Measurements from ENCODE around the gene GPS1.

GPS1 gene

DNA sequence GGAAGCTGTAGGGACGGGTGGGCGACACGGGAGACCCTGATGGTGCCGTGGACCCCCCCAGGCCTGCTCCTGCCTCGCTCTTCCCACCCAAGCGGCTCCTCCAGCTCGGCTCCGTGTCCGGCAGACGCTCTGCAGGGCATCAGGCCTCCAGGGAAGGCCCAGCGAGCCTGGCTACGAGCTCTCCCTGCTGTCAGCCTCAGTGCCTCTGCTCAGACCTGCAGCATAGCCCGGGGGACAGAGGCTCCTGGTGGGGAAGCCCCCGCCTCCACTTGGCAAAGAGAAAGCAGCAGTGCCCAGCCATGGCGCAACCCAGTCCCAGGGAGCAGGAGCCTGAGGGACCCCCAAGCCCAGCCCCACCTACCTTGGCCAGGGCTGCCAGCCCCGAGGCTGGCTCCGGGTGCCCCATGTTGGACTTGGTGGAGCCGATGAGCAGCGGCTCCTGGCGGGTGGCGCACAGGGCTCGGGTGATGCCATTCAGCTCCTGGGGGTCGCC is 40.4 kb downstream of the GPS1 start:
- H3K4me3 ChIP-seq (ENCODE audit: low read depth in 1 of 2, low read length in 2 of 2), result no peak overlapping the region
- H3K27me3 ChIP-seq (ENCODE audit: control insufficient read depth in 1 of 2, insufficient read depth in 2 of 2, low read length in 2 of 2), result no peaks in the 10 kb centered on the region
- H3K4me1 ChIP-seq (ENCODE audit: control insufficient read depth in 1 of 2, insufficient read depth in 2 of 2, low read length in 2 of 2), result peaks cover 7 to 13% of the 10 kb centered on the region in 2 donors
- peaks cover 24 to 80% of the 10 kb centered on the region in 2 donors for H3K36me3 ChIP-seq (ENCODE audit: control insufficient read depth in 1 of 2, insufficient read depth in 2 of 2, low read length in 2 of 2)
- no peak overlapping the region for H3K27ac ChIP-seq (ENCODE audit: low read depth, low read length)
- no peaks in the 10 kb centered on the region for H3K9me3 ChIP-seq (ENCODE audit: control insufficient read depth in 1 of 2, low read length in 2 of 2)
- no peak overlapping the region for H3K9ac ChIP-seq (ENCODE audit: low read depth in 1 of 2, low read length in 2 of 2)

DNA sequence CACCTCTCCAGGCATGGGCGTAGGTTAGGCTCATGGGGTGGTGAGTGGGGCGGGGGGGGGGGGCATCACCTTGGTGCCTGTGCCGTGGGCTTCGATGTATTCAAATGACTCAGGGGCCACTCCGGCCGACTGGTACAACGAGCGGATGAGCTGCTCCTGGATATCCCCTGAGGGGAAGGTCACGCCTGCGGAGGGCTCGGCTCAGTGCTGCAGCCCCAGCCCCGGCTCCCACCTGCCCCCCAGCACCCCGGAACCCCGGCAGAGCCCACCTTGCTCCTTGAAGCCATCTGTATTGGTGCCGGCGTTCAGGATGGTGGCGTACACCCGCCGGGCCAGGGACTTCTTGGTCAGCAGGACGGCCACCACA is 40.9 kb downstream of the GPS1 start:
- no peaks in the 10 kb centered on the region for H3K9me3 ChIP-seq (ENCODE audit: control insufficient read depth in 1 of 2, low read length in 2 of 2)
- H3K4me1 ChIP-seq (ENCODE audit: control insufficient read depth in 1 of 2, insufficient read depth in 2 of 2, low read length in 2 of 2), result peaks cover 7 to 15% of the 10 kb centered on the region in 2 donors
- peaks cover 24 to 75% of the 10 kb centered on the region in 2 donors for H3K36me3 ChIP-seq (ENCODE audit: control insufficient read depth in 1 of 2, insufficient read depth in 2 of 2, low read length in 2 of 2)
- no peak overlapping the region for H3K9ac ChIP-seq (ENCODE audit: low read depth in 1 of 2, low read length in 2 of 2)
- H3K27ac ChIP-seq (ENCODE audit: low read depth, low read length), result no peak overlapping the region
- H3K4me3 ChIP-seq (ENCODE audit: low read depth in 1 of 2, low read length in 2 of 2), result no peak overlapping the region
- H3K27me3 ChIP-seq (ENCODE audit: control insufficient read depth in 1 of 2, insufficient read depth in 2 of 2, low read length in 2 of 2), result no peaks in the 10 kb centered on the region

DNA sequence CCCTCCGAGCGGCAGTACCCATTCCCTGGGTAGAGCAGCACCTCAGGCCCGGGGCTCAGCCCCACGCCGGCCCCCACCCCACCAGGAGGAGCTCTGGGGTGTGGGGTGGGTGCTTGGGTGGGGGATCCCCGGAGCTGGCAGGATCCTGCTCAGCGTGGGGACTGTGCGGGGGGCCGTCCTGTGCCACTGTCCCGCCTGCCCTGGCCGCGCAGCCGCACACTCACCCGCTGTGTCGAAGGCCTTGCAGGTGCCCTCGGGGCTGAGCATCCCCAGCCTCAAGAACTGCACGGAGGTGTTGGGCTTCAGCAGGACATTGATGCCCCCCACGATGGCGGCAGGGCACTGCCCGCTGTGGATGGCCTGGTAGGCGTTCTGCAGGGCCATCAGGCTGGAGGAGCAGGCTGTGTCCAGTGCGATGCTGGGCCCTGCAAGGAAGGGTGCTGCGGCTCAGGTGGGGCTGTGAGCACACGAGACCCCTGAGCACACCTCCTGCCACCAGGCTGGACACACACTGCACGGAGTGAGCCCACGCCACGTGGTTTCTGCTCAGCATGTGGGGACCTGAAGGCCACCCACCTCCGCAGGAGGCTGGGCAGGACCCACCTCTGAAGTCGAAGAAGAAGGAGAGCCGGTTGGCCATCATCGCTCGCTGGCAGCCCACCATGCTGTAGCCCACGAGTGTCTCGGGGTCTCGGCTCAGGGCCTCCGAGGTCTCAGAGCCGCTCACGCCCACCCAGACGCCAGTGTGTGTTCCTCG is 41.5 kb downstream of the GPS1 start:
- Histone ChIP-seq H3K36me3 (ENCODE audit: control insufficient read depth in 1 of 2, insufficient read depth in 2 of 2, low read length in 2 of 2) (peaks cover 18 to 70% of the 10 kb centered on the region in 2 donors), H3K9ac (ENCODE audit: low read depth in 1 of 2, low read length in 2 of 2) (no peak overlapping the region), H3K4me1 (ENCODE audit: control insufficient read depth in 1 of 2, insufficient read depth in 2 of 2, low read length in 2 of 2) (peaks cover 7 to 15% of the 10 kb centered on the region in 2 donors), H3K4me3 (ENCODE audit: low read depth in 1 of 2, low read length in 2 of 2) (no peak overlapping the region), H3K27me3 (ENCODE audit: control insufficient read depth in 1 of 2, insufficient read depth in 2 of 2, low read length in 2 of 2) (no peaks in the 10 kb centered on the region), H3K27ac (ENCODE audit: low read depth, low read length) (no peak overlapping the region), H3K9me3 (ENCODE audit: control insufficient read depth in 1 of 2, low read length in 2 of 2) (no peaks in the 10 kb centered on the region)

DNA sequence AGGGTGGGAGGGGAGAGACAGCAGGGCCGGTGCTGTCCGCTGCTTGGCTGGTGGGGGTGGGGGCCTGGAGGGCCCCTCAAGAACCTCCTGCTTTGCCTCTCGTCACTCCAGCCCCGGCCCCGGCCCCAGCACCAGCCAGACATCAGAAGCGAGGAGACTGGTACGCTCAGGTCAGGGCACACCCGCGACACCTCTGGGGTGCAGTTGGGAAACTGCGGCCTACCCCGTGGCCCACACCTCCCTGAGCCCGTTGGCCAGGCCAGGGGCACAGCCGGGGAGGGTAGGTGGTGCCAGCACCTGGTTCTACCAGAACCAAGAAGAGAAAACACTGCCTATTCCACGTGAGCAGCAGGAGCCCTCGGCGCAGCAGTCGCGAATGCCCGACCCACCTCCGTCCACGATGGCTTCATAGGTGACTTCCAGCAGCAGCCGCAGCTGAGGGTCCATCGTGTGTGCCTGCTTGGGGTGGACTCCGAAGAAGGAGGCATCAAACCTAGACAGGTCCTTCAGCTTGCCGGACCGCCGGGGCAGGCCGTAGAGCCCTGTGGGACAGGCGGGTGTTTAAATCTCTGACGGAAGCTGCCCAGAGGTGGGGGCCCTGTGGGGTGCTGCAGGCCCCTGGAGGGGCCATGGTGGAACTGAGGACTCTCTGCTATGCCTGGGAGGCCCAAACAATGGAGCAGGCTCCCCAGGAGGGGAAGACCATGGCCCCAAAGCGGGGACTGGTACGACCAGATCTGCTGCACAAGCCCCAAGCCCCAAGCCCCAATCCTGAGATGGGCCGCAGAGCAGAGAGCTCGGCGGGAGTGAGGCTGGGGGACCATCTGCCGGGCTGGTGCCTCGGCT is 43.5 kb downstream of the GPS1 start:
- no peak overlapping the region for H3K4me3 ChIP-seq (ENCODE audit: low read depth in 1 of 2, low read length in 2 of 2)
- H3K27me3 ChIP-seq (ENCODE audit: control insufficient read depth in 1 of 2, insufficient read depth in 2 of 2, low read length in 2 of 2), result no peaks in the 10 kb centered on the region
- H3K9ac ChIP-seq (ENCODE audit: low read depth in 1 of 2, low read length in 2 of 2), result no peak overlapping the region
- peaks cover 16 to 23% of the 10 kb centered on the region in 2 donors for H3K4me1 ChIP-seq (ENCODE audit: control insufficient read depth in 1 of 2, insufficient read depth in 2 of 2, low read length in 2 of 2)
- no peaks in the 10 kb centered on the region for H3K9me3 ChIP-seq (ENCODE audit: control insufficient read depth in 1 of 2, low read length in 2 of 2)
- H3K27ac ChIP-seq (ENCODE audit: low read depth, low read length), result no peak overlapping the region
- H3K36me3 ChIP-seq (ENCODE audit: control insufficient read depth in 1 of 2, insufficient read depth in 2 of 2, low read length in 2 of 2), result peaks cover 0 to 50% of the 10 kb centered on the region in 2 donors

DNA sequence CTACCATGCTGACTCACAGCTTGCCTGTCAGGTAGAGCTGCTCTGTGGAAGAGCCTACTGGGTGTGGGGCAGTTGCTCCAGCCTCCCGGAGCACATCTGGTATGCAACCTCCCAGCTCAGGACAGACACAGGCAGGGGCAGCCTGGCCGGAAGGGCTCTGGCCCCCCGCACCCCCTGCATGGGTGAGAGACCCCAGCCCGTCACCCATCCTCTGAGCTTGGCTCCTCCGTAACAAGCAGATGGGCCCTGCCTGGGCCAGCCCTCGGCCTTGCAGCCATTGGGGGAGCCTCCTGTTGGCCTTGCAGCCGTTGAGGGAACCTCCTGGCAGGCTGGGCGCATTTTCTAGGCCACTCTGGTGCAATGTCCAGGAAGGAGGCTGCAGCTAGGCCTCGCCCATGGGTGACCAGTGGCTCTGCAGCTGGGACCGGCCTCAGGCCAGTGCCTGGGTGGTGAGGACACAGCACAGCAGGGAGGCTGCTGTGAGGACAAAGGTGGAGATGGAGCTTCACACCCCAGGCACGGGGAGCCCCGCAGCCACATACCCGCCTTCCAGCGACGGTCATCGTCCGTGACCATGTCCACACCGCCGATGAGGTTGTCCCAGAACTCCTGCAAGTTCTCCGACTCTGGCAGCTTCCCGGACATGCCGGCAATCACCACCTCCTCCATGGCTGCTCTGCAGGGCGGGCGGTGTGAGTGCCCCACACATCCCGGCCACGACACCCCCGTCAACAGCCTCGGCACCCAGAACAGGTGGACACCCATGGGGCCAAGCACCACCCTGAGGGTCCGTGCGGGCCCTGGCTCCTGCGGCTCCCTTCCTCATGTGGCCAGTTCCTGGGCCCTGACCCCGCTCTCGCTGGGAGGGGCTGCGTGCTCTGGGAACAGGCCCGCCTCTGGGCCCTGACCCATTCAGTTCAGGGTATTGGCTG is 44.3 kb downstream of the GPS1 start:
- peak overlapping the region; percentile 63 to 77 for H3K4me3 ChIP-seq (ENCODE audit: low read depth in 1 of 2, low read length in 2 of 2)
- H3K9ac ChIP-seq (ENCODE audit: low read depth in 1 of 2, low read length in 2 of 2), result peak overlapping the region in 1 of 2 donors; percentile 76
- peaks cover 0 to 41% of the 10 kb centered on the region in 2 donors for H3K36me3 ChIP-seq (ENCODE audit: control insufficient read depth in 1 of 2, insufficient read depth in 2 of 2, low read length in 2 of 2)
- H3K27ac ChIP-seq (ENCODE audit: low read depth, low read length), result no peak overlapping the region
- H3K9me3 ChIP-seq (ENCODE audit: control insufficient read depth in 1 of 2, low read length in 2 of 2), result no peaks in the 10 kb centered on the region
- H3K4me1 ChIP-seq (ENCODE audit: control insufficient read depth in 1 of 2, insufficient read depth in 2 of 2, low read length in 2 of 2), result peaks cover 20 to 23% of the 10 kb centered on the region in 2 donors
- no peaks in the 10 kb centered on the region for H3K27me3 ChIP-seq (ENCODE audit: control insufficient read depth in 1 of 2, insufficient read depth in 2 of 2, low read length in 2 of 2)

DNA sequence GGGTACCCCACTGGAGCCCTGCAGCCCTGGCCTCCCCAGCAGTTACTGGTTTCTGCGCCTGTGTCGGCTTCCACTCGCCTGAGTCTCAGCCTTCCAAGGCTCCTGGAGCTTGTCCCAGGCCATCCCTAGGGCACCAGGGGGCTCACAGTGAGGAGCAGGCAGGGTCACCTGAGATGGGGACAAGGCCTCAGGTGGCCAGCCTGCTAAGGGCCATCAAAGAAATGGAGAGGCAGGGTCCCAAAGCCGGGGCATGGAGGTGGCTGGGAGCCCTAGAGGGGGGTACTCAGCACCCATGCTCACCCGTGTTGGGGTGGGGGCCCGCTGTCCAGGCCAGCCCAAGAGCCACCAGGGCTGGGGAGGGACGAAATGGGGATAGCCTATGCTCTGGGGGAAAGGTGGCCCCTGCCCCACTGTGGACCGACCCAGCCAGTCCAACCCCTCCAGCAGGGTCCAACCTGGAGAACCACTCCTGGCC is 45.0 kb downstream of the GPS1 start:
- Histone ChIP-seq H3K27ac (ENCODE audit: low read depth, low read length) (no peak overlapping the region), H3K9me3 (ENCODE audit: control insufficient read depth in 1 of 2, low read length in 2 of 2) (no peaks in the 10 kb centered on the region), H3K36me3 (ENCODE audit: control insufficient read depth in 1 of 2, insufficient read depth in 2 of 2, low read length in 2 of 2) (peaks cover 0 to 34% of the 10 kb centered on the region in 2 donors), H3K27me3 (ENCODE audit: control insufficient read depth in 1 of 2, insufficient read depth in 2 of 2, low read length in 2 of 2) (no peaks in the 10 kb centered on the region), H3K9ac (ENCODE audit: low read depth in 1 of 2, low read length in 2 of 2) (peak overlapping the region; percentile 68 to 76), H3K4me3 (ENCODE audit: low read depth in 1 of 2, low read length in 2 of 2) (peak overlapping the region; percentile 63 to 77), H3K4me1 (ENCODE audit: control insufficient read depth in 1 of 2, insufficient read depth in 2 of 2, low read length in 2 of 2) (peaks cover 25 to 27% of the 10 kb centered on the region in 2 donors)

DNA sequence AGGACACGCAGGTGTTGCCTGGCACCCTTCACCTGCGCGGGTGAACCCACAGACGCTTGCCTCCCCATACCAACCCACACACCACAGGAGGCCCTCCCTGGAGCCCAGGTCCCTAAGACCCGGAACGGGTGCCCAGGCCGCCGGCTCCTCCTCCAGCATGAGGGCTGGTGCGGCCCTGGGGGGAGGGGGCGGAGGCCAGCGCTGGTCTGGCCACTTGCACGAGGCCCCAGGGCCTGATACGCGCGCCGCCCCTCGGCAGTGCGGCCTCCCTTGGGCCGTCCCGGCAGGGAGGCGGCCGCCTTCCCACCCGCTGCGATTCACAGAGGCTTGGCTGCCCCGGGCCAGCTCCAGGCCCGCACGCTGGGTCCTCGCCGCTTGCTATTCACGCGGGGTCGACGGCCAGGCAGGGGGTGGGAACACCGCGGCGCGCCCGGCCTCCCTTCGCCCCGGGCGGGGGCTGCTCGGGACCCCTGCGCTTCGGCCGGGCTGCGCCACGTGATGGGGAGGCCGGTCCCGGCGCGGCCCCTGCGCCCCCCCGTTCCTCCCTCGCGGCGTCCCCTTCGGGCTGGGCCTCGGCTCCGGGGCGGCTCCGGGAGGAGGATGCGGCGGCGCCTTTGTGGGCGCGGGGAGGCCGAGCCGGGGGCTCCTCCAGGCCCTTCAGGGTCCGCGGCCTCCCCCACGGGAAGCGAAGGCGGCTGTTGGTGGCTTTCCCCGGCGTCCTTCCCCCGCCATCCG is 45.7 kb downstream of the GPS1 start:
- Histone ChIP-seq H3K4me1 (ENCODE audit: control insufficient read depth in 1 of 2, insufficient read depth in 2 of 2, low read length in 2 of 2) (peaks cover 27 to 28% of the 10 kb centered on the region in 2 donors), H3K4me3 (ENCODE audit: low read depth in 1 of 2, low read length in 2 of 2) (peak overlapping the region; percentile 63 to 77), H3K27me3 (ENCODE audit: control insufficient read depth in 1 of 2, insufficient read depth in 2 of 2, low read length in 2 of 2) (no peaks in the 10 kb centered on the region), H3K9me3 (ENCODE audit: control insufficient read depth in 1 of 2, low read length in 2 of 2) (no peaks in the 10 kb centered on the region), H3K36me3 (ENCODE audit: control insufficient read depth in 1 of 2, insufficient read depth in 2 of 2, low read length in 2 of 2) (peaks cover 0 to 28% of the 10 kb centered on the region in 2 donors), H3K9ac (ENCODE audit: low read depth in 1 of 2, low read length in 2 of 2) (peak overlapping the region; percentile 68 to 76), H3K27ac (ENCODE audit: low read depth, low read length) (peak overlapping the region; percentile 75)

DNA sequence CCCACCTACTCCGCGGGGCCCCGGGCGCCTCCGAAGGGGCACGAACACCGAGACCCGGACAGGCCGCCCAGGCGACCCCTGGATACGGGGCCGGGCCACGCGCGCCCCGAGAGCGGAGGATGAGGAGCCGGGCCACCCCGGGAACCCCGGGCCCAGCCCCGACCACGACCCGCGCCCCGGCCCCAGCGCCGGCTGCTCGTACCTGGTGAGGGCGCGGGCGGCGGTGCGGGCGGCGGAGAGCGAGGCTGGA is 46.1 kb downstream of the GPS1 start:
- H3K4me1 ChIP-seq (ENCODE audit: control insufficient read depth in 1 of 2, insufficient read depth in 2 of 2, low read length in 2 of 2), result peaks cover 27 to 28% of the 10 kb centered on the region in 2 donors
- peak overlapping the region; percentile 68 to 76 for H3K9ac ChIP-seq (ENCODE audit: low read depth in 1 of 2, low read length in 2 of 2)

More for the DNA sequence above, 46.1 kb downstream of the GPS1 start:
- Histone ChIP-seq H3K36me3 (ENCODE audit: control insufficient read depth in 1 of 2, insufficient read depth in 2 of 2, low read length in 2 of 2) (peaks cover 0 to 28% of the 10 kb centered on the region in 2 donors), H3K27me3 (ENCODE audit: control insufficient read depth in 1 of 2, insufficient read depth in 2 of 2, low read length in 2 of 2) (no peaks in the 10 kb centered on the region), H3K9me3 (ENCODE audit: control insufficient read depth in 1 of 2, low read length in 2 of 2) (no peaks in the 10 kb centered on the region), H3K4me3 (ENCODE audit: low read depth in 1 of 2, low read length in 2 of 2) (peak overlapping the region; percentile 63 to 77), H3K27ac (ENCODE audit: low read depth, low read length) (peak overlapping the region; percentile 75)
